CD14-positive monocyte (primary cell): ENCODE data around the gene SRD5A3. TPM values are rescaled to one million over a fixed set of nuclear protein-coding genes. Genes with fewer than 3 reads are reported as not detected.
A peak's percentile ranks its signal among the peaks of the same experiment; 100 is the strongest.

Source experiments
- DNase-seq, 3 donors: peaks; one replicate each; pipeline ENCODE4 v3.0.0-alpha.2; 2011 to 2022
- H2AFZ ChIP-seq: 2 replicates; pipeline ENCODE4 v1.6.0; 2012; ENCODE audit warnings: mild to moderate bottlenecking, low read depth, low read length, inconsistent platforms; ENCODE audit not compliant: insufficient read depth, poor library complexity, severe bottlenecking
- H3K27ac ChIP-seq, 2 donors: 1 replicate in 1 of 2; 2 replicates in 1 of 2; pipeline ENCODE4 v1.5.1; 2012 to 2013; ENCODE audit warnings: low read length in 2 of 2, control low read depth in 1 of 2, inconsistent platforms in 1 of 2, low read depth in 1 of 2, mild to moderate bottlenecking in 1 of 2
- H3K27me3 ChIP-seq, 2 donors: one replicate each; pipeline versions ENCODE4 v1.6.0 to v1.6.1; 2011 to 2013; ENCODE audit warnings: low read length in 2 of 2; ENCODE audit not compliant: control insufficient read depth in 2 of 2, insufficient read depth in 2 of 2
- H3K36me3 ChIP-seq, 2 donors: replicated peaks in 1 of 2; 1 replicate in 1 of 2; 2 replicates in 1 of 2; pipeline versions ENCODE4 v1.5.1 to v1.6.1; 2012 to 2013; ENCODE audit warnings: low read length in 2 of 2, control low read depth in 1 of 2, inconsistent platforms in 1 of 2, mild to moderate bottlenecking in 1 of 2; ENCODE audit not compliant: insufficient read depth in 2 of 2, control insufficient read depth in 1 of 2
- H3K4me1 ChIP-seq, 2 donors: 1 replicate in 1 of 2; 2 replicates in 1 of 2; pipeline versions ENCODE4 v1.5.1 to v1.6.1; 2012 to 2013; ENCODE audit warnings: low read length in 2 of 2, control low read depth in 1 of 2, inconsistent platforms in 1 of 2, mild to moderate bottlenecking in 1 of 2, moderate library complexity in 1 of 2; ENCODE audit not compliant: insufficient read depth in 2 of 2, control insufficient read depth in 1 of 2
- H3K4me2 ChIP-seq: replicated peaks from 2 replicates; pipeline ENCODE3; 2012; ENCODE audit warnings: low read length, moderate library complexity, mild to moderate bottlenecking; ENCODE audit not compliant: poor library complexity, severe bottlenecking; ENCODE audit errors: extremely low read depth
- H3K4me3 ChIP-seq, 3 experiments: fragments of 200-600 bp in 1 of 3; sonication (generic) in 1 of 3; replicated peaks in 1 of 3; 1 replicate in 2 of 3; 2 replicates in 1 of 3; pipeline ENCODE4 v1.5.1; 2011 to 2013; ENCODE audit warnings: low read length in 3 of 3, mild to moderate bottlenecking in 3 of 3, control low read depth in 2 of 3, low read depth in 2 of 3, inconsistent platforms in 1 of 3, moderate library complexity in 1 of 3
- H3K79me2 ChIP-seq: 2 replicates; pipeline ENCODE4 v1.6.0; 2012; ENCODE audit warnings: mild to moderate bottlenecking, control low read depth, inconsistent platforms, low read length, moderate library complexity; ENCODE audit not compliant: insufficient read depth
- H3K9ac ChIP-seq: 2 replicates; pipeline ENCODE4 v1.6.0; 2017; ENCODE audit warnings: low read length, mild to moderate bottlenecking; ENCODE audit not compliant: insufficient read depth, poor library complexity, severe bottlenecking
- H3K9me3 ChIP-seq, 2 donors: replicated peaks in 1 of 2; 1 replicate in 1 of 2; 2 replicates in 1 of 2; pipeline versions ENCODE4 v1.5.1 to v1.6.1; 2012 to 2013; ENCODE audit warnings: low read length in 2 of 2, control low read depth in 1 of 2; ENCODE audit not compliant: control insufficient read depth in 1 of 2, insufficient read depth in 1 of 2
- H4K20me1 ChIP-seq: 2 replicates; pipeline ENCODE4 v1.6.0; 2012; ENCODE audit warnings: mild to moderate bottlenecking, low read length, control low read depth, moderate library complexity; ENCODE audit not compliant: insufficient read depth
- H3K27ac Mint-ChIP-seq, 7 donors: one replicate each; pipeline ENCODE4 v1.8.0; 2020; ENCODE audit warnings: mild to moderate bottlenecking in 7 of 7, mixed read lengths in 7 of 7, moderate library complexity in 6 of 7, inconsistent platforms in 2 of 7
- H3K27me3 Mint-ChIP-seq, 3 donors: one replicate each; pipeline ENCODE4 v1.8.0; 2021 to 2022; ENCODE audit warnings: low read depth in 3 of 3, mild to moderate bottlenecking in 3 of 3, mixed read lengths in 3 of 3, moderate library complexity in 3 of 3, inconsistent platforms in 1 of 3
- H3K36me3 Mint-ChIP-seq, 2 donors: one replicate each; pipeline ENCODE4 v1.8.0; 2020; ENCODE audit warnings: mixed read lengths in 2 of 2, inconsistent platforms in 1 of 2, mild to moderate bottlenecking in 1 of 2
- H3K4me1 Mint-ChIP-seq: one replicate; pipeline ENCODE4 v1.8.0; 2020; ENCODE audit warnings: mild to moderate bottlenecking, mixed read lengths
- H3K4me3 Mint-ChIP-seq, 2 donors: one replicate each; pipeline ENCODE4 v1.8.0; 2020; ENCODE audit warnings: mild to moderate bottlenecking in 2 of 2, mixed read lengths in 2 of 2, moderate library complexity in 1 of 2
- H3K9me3 Mint-ChIP-seq, 7 donors: one replicate each; pipeline ENCODE4 v1.8.0; 2020 to 2022; ENCODE audit warnings: mixed read lengths in 7 of 7, mild to moderate bottlenecking in 6 of 7, moderate library complexity in 6 of 7, inconsistent platforms in 2 of 7
- WGBS: methylation state at CpG from one replicate; pipeline ENCODE4 v1.1.5; 2013; ENCODE audit warnings: missing lambda C conversion rate; ENCODE audit not compliant: insufficient coverage; 5-methylcytosine and 5-hydroxymethylcytosine counted together
- intact Hi-C, 2 donors: fragments of 100-400 bp; cut with micrococcal nuclease; formaldehyde crosslinking; loops; one replicate each; pipeline versions ENCODE4 v1.15.0 to v1.15.1; 2023
- polyA plus RNA-seq, 3 donors: library from polyadenylated mRNA; depleted of rRNA in 1 of 3; unstranded in 2 of 3; stranded (reverse) in 1 of 3; fragments of 300-500 nt in 2 of 3; fragments of >200 nt in 1 of 3; fragmentation: Illumina TruSeq in 2 of 3; gene quantifications; 1 replicate in 2 of 3; 2 replicates in 1 of 3; pipeline ENCODE4 v1.2.3, GENCODE V29; 2012 to 2021
- TF ChIP-seq, protein P1 (sequence below): fragments of 200-600 bp; IDR thresholded peaks from one replicate; pipeline ENCODE4 v1.8.0; 2022; ENCODE audit warnings: antibody characterized with exemption, mild to moderate bottlenecking

SRD5A3 gene
- polyA plus RNA-seq, 3 donors, result 5.9 to 26.2 (median 16.2) TPM

GRCh38 chr4:55399581-55399980 lies 53.5 kb downstream of the SRD5A3 start:
- no peak for DNase-seq
- TF ChIP-seq, protein P1, sequence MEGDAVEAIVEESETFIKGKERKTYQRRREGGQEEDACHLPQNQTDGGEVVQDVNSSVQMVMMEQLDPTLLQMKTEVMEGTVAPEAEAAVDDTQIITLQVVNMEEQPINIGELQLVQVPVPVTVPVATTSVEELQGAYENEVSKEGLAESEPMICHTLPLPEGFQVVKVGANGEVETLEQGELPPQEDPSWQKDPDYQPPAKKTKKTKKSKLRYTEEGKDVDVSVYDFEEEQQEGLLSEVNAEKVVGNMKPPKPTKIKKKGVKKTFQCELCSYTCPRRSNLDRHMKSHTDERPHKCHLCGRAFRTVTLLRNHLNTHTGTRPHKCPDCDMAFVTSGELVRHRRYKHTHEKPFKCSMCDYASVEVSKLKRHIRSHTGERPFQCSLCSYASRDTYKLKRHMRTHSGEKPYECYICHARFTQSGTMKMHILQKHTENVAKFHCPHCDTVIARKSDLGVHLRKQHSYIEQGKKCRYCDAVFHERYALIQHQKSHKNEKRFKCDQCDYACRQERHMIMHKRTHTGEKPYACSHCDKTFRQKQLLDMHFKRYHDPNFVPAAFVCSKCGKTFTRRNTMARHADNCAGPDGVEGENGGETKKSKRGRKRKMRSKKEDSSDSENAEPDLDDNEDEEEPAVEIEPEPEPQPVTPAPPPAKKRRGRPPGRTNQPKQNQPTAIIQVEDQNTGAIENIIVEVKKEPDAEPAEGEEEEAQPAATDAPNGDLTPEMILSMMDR, result no peak
- Histone ChIP-seq H3K27ac (peak overlapping the region in 1 of 2 donors; percentile 89), H3K36me3 (peaks cover 24 to 41% of the 10 kb centered on the region in 2 donors), H3K4me2 (peak overlapping the region; percentile 97), H3K4me1 (peaks cover 30 to 37% of the 10 kb centered on the region in 2 donors), H4K20me1 (peaks cover 82% of the 10 kb centered on the region), H3K79me2 (peaks cover 87% of the 10 kb centered on the region), H3K4me3 (peak overlapping the region in 1 of 3 experiments; percentile 93), H3K27me3 (no peaks in the 10 kb centered on the region), H2AFZ (no peak overlapping the region), H3K9ac (no peak overlapping the region), H3K9me3 (no peaks in the 10 kb centered on the region)
- peak overlapping the region in 6 of 7 donors; percentile 31 to 99 (median 98) for H3K27ac Mint-ChIP-seq
- WGBS, result no CpG with 5 or more reads among the region's 1 CpG
- intact Hi-C loops, result loop anchor here (5.0 kb wide), 2 partner anchors 52 to 148 kb away; partner anchors contain the start of genes CLOCK (in 2 of the 2) and SRD5A3 (in 1 of the 2)
- peaks cover 0 to 4% (median 0%) of the 10 kb centered on the region in 3 donors for H3K27me3 Mint-ChIP-seq
- peaks cover 0 to 1% (median 0%) of the 10 kb centered on the region in 7 donors for H3K9me3 Mint-ChIP-seq
- peaks cover 42% of the 10 kb centered on the region for H3K4me1 Mint-ChIP-seq
- H3K36me3 Mint-ChIP-seq, result peaks cover 29 to 45% of the 10 kb centered on the region in 2 donors
- peak overlapping the region; percentile 96 to 99 for H3K4me3 Mint-ChIP-seq

GRCh38 chr4:55405073-55405472 lies 59.0 kb downstream of the SRD5A3 start:
- H3K36me3 ChIP-seq, result peaks cover 41 to 78% of the 10 kb centered on the region in 2 donors
- peaks cover 25% of the 10 kb centered on the region for H3K4me1 Mint-ChIP-seq
- H3K36me3 Mint-ChIP-seq, result peaks cover 48 to 50% of the 10 kb centered on the region in 2 donors
- H3K9ac ChIP-seq, result no peak overlapping the region
- H3K4me2 ChIP-seq, result no peak overlapping the region
- no peak overlapping the region for H3K4me3 Mint-ChIP-seq
- WGBS, result 100% methylated on average over 1 of the region's 3 CpGs
- TF ChIP-seq, protein P1, result no peak
- intact Hi-C loops, result loop anchor here in 1 of 2 donors (10.0 kb wide), 1 partner anchor 450 kb away; the partner anchor contains the start of gene EXOC1
- peak overlapping the region in 1 of 2 donors; percentile 39 for H3K27ac ChIP-seq
- peaks cover 0 to 1% (median 0%) of the 10 kb centered on the region in 7 donors for H3K9me3 Mint-ChIP-seq
- no peaks in the 10 kb centered on the region for H3K9me3 ChIP-seq
- peaks cover 98% of the 10 kb centered on the region for H3K79me2 ChIP-seq
- no peaks in the 10 kb centered on the region for H3K27me3 ChIP-seq
- DNase-seq, result no peak
- no peak overlapping the region for H3K4me3 ChIP-seq
- H3K27ac Mint-ChIP-seq, result peak overlapping the region in 2 of 7 donors; percentile 2 to 6
- no peaks in the 10 kb centered on the region for H3K4me1 ChIP-seq
- H2AFZ ChIP-seq, result no peak overlapping the region
- H3K27me3 Mint-ChIP-seq, result no peaks in the 10 kb centered on the region
- H4K20me1 ChIP-seq, result peaks cover 95% of the 10 kb centered on the region
